ENCODE measurements around the gene FANCG. TPM values are rescaled to one million over a fixed set of nuclear protein-coding genes. Genes with fewer than 3 reads are reported as not detected.

FANCG gene
- total RNA-seq, 1 experiment from 2014 or later: 108 TPM

DNA sequence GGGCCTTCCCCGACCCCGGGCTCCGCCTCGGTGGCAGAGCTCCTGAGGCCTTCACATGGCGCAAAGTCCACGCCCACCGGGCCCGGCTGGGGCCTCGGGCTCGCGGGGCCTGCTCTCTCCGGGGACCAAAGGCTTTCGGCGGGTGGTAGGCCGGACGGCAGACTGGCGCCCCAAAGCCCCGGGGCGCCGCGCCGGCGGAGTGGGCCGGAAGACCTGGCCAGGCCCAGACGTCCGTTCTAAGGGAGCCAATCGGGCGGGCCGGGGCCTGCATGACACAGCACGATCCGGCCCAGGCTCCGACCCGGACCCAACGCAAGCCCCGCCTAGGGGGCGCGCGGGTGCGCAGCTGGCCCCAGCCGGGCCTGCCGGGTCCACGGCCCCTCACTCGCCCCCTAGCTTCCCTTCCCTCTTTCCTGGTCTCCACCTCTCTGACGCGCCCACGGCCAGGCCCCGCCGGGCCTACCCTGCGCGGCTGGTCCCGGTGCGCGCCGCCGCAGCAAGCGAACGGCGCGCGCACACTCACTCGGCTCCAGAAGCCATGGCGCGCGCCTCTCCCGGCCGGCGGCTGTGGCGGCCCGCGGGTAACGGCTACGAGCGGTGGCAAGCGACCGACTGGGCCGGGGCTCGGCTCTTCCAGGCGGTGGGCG, 7.8 kb downstream of the FANCG start (continued):
- TF ChIP-seq RELA (CRISPR knock-in tag; IDR thresholded peaks at IDR 0.05; ENCODE audit: borderline replicate concordance): peak; percentile 87; the same call in 1 of the 2 replicates
- peak; percentile 41; the same call in 1 of the 2 replicates for TF ChIP-seq NFYB (CRISPR knock-in tag; conservative IDR thresholded peaks at IDR 0.05; ENCODE audit: low read depth)
- TF ChIP-seq ELF4 (CRISPR knock-in tag; IDR thresholded peaks at IDR 0.05; ENCODE audit: low read depth): 0 out of 2 replicates have a peak, but pooled peaks have one; percentile 45
- TF ChIP-seq, protein P1, sequence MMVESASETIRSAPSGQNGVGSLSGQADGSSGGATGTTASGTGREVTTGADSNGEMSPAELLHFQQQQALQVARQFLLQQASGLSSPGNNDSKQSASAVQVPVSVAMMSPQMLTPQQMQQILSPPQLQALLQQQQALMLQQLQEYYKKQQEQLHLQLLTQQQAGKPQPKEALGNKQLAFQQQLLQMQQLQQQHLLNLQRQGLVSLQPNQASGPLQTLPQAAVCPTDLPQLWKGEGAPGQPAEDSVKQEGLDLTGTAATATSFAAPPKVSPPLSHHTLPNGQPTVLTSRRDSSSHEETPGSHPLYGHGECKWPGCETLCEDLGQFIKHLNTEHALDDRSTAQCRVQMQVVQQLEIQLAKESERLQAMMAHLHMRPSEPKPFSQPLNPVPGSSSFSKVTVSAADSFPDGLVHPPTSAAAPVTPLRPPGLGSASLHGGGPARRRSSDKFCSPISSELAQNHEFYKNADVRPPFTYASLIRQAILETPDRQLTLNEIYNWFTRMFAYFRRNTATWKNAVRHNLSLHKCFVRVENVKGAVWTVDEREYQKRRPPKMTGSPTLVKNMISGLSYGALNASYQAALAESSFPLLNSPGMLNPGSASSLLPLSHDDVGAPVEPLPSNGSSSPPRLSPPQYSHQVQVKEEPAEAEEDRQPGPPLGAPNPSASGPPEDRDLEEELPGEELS (CRISPR knock-in tag; IDR thresholded peaks at IDR 0.05): 0 out of 2 replicates have a peak, but pooled peaks have one; percentile 5
- TF ChIP-seq ZNF232 (CRISPR knock-in tag; IDR thresholded peaks at IDR 0.05): peak; percentile 67; the same call in 1 of the 2 replicates
- TF ChIP-seq, protein P2, sequence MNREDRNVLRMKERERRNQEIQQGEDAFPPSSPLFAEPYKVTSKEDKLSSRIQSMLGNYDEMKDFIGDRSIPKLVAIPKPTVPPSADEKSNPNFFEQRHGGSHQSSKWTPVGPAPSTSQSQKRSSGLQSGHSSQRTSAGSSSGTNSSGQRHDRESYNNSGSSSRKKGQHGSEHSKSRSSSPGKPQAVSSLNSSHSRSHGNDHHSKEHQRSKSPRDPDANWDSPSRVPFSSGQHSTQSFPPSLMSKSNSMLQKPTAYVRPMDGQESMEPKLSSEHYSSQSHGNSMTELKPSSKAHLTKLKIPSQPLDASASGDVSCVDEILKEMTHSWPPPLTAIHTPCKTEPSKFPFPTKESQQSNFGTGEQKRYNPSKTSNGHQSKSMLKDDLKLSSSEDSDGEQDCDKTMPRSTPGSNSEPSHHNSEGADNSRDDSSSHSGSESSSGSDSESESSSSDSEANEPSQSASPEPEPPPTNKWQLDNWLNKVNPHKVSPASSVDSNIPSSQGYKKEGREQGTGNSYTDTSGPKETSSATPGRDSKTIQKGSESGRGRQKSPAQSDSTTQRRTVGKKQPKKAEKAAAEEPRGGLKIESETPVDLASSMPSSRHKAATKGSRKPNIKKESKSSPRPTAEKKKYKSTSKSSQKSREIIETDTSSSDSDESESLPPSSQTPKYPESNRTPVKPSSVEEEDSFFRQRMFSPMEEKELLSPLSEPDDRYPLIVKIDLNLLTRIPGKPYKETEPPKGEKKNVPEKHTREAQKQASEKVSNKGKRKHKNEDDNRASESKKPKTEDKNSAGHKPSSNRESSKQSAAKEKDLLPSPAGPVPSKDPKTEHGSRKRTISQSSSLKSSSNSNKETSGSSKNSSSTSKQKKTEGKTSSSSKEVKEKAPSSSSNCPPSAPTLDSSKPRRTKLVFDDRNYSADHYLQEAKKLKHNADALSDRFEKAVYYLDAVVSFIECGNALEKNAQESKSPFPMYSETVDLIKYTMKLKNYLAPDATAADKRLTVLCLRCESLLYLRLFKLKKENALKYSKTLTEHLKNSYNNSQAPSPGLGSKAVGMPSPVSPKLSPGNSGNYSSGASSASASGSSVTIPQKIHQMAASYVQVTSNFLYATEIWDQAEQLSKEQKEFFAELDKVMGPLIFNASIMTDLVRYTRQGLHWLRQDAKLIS (CRISPR knock-in tag; IDR thresholded peaks at IDR 0.05; ENCODE audit: borderline replicate concordance): no peak
- 0 out of 2 replicates have a peak, but pooled peaks have one; percentile 42 for TF ChIP-seq NFATC4 (CRISPR knock-in tag; IDR thresholded peaks at IDR 0.05)
- TF ChIP-seq, protein P3, sequence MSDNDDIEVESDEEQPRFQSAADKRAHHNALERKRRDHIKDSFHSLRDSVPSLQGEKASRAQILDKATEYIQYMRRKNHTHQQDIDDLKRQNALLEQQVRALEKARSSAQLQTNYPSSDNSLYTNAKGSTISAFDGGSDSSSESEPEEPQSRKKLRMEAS (CRISPR knock-in tag; IDR thresholded peaks at IDR 0.05): peak; percentile 69; the same call in 1 of the 2 replicates
- TF ChIP-seq, protein P4, sequence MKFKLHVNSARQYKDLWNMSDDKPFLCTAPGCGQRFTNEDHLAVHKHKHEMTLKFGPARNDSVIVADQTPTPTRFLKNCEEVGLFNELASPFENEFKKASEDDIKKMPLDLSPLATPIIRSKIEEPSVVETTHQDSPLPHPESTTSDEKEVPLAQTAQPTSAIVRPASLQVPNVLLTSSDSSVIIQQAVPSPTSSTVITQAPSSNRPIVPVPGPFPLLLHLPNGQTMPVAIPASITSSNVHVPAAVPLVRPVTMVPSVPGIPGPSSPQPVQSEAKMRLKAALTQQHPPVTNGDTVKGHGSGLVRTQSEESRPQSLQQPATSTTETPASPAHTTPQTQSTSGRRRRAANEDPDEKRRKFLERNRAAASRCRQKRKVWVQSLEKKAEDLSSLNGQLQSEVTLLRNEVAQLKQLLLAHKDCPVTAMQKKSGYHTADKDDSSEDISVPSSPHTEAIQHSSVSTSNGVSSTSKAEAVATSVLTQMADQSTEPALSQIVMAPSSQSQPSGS (CRISPR knock-in tag; IDR thresholded peaks at IDR 0.05; ENCODE audit: borderline replicate concordance, low read depth): 0 out of 2 replicates have a peak, but pooled peaks have one; percentile 24
- TF ChIP-seq ATF1 (CRISPR knock-in tag; IDR thresholded peaks at IDR 0.05): peak; percentile 83; the same call in 1 of the 2 replicates
- TF ChIP-seq, protein P5, sequence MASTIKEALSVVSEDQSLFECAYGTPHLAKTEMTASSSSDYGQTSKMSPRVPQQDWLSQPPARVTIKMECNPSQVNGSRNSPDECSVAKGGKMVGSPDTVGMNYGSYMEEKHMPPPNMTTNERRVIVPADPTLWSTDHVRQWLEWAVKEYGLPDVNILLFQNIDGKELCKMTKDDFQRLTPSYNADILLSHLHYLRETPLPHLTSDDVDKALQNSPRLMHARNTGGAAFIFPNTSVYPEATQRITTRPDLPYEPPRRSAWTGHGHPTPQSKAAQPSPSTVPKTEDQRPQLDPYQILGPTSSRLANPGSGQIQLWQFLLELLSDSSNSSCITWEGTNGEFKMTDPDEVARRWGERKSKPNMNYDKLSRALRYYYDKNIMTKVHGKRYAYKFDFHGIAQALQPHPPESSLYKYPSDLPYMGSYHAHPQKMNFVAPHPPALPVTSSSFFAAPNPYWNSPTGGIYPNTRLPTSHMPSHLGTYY (CRISPR knock-in tag; IDR thresholded peaks at IDR 0.05): no peak
- peak; percentile 55; the same call in 1 of the 2 replicates for TF ChIP-seq ZNF219 (CRISPR knock-in tag; IDR thresholded peaks at IDR 0.05; ENCODE audit: borderline replicate concordance)
- TF ChIP-seq, protein P6, sequence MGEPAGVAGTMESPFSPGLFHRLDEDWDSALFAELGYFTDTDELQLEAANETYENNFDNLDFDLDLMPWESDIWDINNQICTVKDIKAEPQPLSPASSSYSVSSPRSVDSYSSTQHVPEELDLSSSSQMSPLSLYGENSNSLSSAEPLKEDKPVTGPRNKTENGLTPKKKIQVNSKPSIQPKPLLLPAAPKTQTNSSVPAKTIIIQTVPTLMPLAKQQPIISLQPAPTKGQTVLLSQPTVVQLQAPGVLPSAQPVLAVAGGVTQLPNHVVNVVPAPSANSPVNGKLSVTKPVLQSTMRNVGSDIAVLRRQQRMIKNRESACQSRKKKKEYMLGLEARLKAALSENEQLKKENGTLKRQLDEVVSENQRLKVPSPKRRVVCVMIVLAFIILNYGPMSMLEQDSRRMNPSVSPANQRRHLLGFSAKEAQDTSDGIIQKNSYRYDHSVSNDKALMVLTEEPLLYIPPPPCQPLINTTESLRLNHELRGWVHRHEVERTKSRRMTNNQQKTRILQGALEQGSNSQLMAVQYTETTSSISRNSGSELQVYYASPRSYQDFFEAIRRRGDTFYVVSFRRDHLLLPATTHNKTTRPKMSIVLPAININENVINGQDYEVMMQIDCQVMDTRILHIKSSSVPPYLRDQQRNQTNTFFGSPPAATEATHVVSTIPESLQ (CRISPR knock-in tag; IDR thresholded peaks at IDR 0.05): no peak; the same call in 1 of the 2 replicates
- peak; percentile 83; the same call in 1 of the 2 replicates for TF ChIP-seq TEAD1 (CRISPR knock-in tag; IDR thresholded peaks at IDR 0.05)
- TF ChIP-seq ZNF423 (CRISPR knock-in tag; IDR thresholded peaks at IDR 0.05): peak; percentile 50; the same call in 1 of the 2 replicates
- TF ChIP-seq, protein P7, sequence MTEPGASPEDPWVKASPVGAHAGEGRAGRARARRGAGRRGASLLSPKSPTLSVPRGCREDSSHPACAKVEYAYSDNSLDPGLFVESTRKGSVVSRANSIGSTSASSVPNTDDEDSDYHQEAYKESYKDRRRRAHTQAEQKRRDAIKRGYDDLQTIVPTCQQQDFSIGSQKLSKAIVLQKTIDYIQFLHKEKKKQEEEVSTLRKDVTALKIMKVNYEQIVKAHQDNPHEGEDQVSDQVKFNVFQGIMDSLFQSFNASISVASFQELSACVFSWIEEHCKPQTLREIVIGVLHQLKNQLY (CRISPR knock-in tag; IDR thresholded peaks at IDR 0.05): 0 out of 2 replicates have a peak, but pooled peaks have one; percentile 45
- TF ChIP-seq, protein P8, sequence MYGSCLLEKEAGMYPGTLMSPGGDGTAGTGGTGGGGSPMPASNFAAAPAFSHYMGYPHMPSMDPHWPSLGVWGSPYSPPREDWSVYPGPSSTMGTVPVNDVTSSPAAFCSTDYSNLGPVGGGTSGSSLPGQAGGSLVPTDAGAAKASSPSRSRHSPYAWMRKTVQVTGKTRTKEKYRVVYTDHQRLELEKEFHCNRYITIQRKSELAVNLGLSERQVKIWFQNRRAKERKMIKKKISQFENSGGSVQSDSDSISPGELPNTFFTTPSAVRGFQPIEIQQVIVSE (CRISPR knock-in tag; IDR thresholded peaks at IDR 0.05; ENCODE audit: borderline replicate concordance): 0 out of 2 replicates have a peak, but pooled peaks have one; percentile 25
- TF ChIP-seq, protein P9, sequence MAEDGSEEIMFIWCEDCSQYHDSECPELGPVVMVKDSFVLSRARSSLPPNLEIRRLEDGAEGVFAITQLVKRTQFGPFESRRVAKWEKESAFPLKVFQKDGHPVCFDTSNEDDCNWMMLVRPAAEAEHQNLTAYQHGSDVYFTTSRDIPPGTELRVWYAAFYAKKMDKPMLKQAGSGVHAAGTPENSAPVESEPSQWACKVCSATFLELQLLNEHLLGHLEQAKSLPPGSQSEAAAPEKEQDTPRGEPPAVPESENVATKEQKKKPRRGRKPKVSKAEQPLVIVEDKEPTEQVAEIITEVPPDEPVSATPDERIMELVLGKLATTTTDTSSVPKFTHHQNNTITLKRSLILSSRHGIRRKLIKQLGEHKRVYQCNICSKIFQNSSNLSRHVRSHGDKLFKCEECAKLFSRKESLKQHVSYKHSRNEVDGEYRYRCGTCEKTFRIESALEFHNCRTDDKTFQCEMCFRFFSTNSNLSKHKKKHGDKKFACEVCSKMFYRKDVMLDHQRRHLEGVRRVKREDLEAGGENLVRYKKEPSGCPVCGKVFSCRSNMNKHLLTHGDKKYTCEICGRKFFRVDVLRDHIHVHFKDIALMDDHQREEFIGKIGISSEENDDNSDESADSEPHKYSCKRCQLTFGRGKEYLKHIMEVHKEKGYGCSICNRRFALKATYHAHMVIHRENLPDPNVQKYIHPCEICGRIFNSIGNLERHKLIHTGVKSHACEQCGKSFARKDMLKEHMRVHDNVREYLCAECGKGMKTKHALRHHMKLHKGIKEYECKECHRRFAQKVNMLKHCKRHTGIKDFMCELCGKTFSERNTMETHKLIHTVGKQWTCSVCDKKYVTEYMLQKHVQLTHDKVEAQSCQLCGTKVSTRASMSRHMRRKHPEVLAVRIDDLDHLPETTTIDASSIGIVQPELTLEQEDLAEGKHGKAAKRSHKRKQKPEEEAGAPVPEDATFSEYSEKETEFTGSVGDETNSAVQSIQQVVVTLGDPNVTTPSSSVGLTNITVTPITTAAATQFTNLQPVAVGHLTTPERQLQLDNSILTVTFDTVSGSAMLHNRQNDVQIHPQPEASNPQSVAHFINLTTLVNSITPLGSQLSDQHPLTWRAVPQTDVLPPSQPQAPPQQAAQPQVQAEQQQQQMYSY (CRISPR knock-in tag; IDR thresholded peaks at IDR 0.05): peak; percentile 95

Data from WTC11 (cell line).